Erythroblast (primary cell): ENCODE data around the gene HBM.
"Not testable (repeated sequence)": the region's sequence is repeated elsewhere in the genome, so short reads cannot be mapped to it uniquely, and the experiment has no call there.

Experiments
- GATA1 ChIP-seq: IDR thresholded peaks from 2 replicates; pipeline ENCODE4 v1.6.1; 2011; ENCODE audit warnings: low read depth, mild to moderate bottlenecking, control low read depth, low read length, moderate library complexity
- POLR2A ChIP-seq: IDR thresholded peaks from 2 replicates; pipeline ENCODE4 v1.6.1; 2011; ENCODE audit warnings: mild to moderate bottlenecking, low read length

DNA sequence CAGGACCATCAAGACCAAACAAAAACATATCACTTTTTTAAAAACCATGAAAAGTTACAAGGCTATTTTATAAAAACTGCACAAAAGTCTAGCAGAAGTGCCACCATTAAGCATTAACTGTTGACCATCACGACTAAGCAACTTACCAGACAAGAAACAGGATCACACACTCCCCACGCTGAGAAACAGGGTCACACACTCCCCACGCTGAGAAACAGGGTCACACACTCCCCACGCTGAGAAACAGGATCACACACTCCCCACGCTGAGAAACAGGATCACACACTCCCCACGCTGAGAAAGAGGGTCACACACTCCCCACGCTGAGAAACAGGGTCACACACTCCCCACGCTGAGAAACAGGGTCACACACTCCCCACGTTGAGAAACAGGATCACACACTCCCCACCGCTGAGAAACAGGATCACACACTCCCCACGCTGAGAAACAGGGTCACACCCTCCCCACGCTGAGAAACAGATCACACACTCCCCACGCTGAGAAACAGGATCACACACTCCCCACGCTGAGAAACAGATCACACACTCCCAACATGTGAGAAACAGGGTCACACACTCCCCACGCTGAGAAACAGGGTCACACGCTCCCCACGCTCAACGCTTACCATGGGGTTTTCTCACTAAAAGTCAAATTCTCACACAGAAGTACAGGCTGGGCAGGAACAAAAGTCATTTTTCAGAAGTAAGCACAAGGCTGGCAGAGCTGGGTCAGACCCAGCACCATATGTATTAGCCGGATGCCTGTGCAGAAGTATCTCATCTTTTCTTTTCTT lies 42.0 kb upstream of the HBM start:
- not testable (repeated sequence) for TF ChIP-seq POLR2A, GATA1
